Tibial nerve (tissue), 4 donors: ENCODE measurements around the gene TAF4B. TPM values are rescaled to one million over a fixed set of nuclear protein-coding genes. Genes with fewer than 3 reads are reported as not detected.

Source experiments
- DNase-seq, 2 donors: peaks; one replicate each; pipeline ENCODE4 v3.0.0-alpha.2; 2019; ENCODE audit warnings: low spot score in 2 of 2
- H3K27ac ChIP-seq, 4 donors: fragments of 200-600 bp; sonication (generic) in 3 of 4; one replicate each; pipeline ENCODE4 v1.5.1; 2017 to 2019; ENCODE audit warnings: mild to moderate bottlenecking in 1 of 4
- H3K27me3 ChIP-seq, 2 donors: fragments of 200-600 bp; sonication (generic) in 1 of 2; one replicate each; pipeline versions ENCODE4 v1.5.1 to v1.6.0; 2017 to 2019
- H3K36me3 ChIP-seq, 3 donors: fragments of 200-600 bp; sonication (generic); one replicate each; pipeline ENCODE4 v1.5.1; 2018 to 2019
- H3K4me1 ChIP-seq, 4 donors: fragments of 200-600 bp; sonication (generic) in 3 of 4; one replicate each; pipeline ENCODE4 v1.5.1; 2017 to 2019
- H3K4me3 ChIP-seq, 4 donors: fragments of 200-600 bp; sonication (generic) in 3 of 4; one replicate each; pipeline ENCODE4 v1.5.1; 2017 to 2019; ENCODE audit warnings: mild to moderate bottlenecking in 1 of 4, moderate library complexity in 1 of 4
- H3K9me3 ChIP-seq, 4 donors: fragments of 200-600 bp; sonication (generic) in 3 of 4; one replicate each; pipeline ENCODE4 v1.5.1; 2017 to 2019
- EP300 ChIP-seq, 2 donors: sonication (generic); formaldehyde crosslinking; IDR thresholded peaks; one replicate each; pipeline ENCODE4 v1.6.1; 2017; ENCODE audit warnings: antibody characterized with exemption in 2 of 2, mild to moderate bottlenecking in 1 of 2
- POLR2A ChIP-seq, 2 donors: fragments of 450-650 bp; IDR thresholded peaks; one replicate each; pipeline ENCODE4 v1.6.1; 2017; ENCODE audit warnings: antibody characterized with exemption in 2 of 2, mild to moderate bottlenecking in 2 of 2, moderate library complexity in 2 of 2
- WGBS, 2 donors: methylation state at CpG; one replicate each; pipeline ENCODE4 v1.1.5; 2018; 5-methylcytosine and 5-hydroxymethylcytosine counted together
- total RNA-seq, 4 donors: library from RNA; depleted of rRNA; stranded (reverse); fragments of >200 nt; gene quantifications; one replicate each; pipeline ENCODE4 v1.1.0, GENCODE V29; 2016
- TF ChIP-seq, protein P1 (sequence below), 5 experiments: fragments of 200-600 bp in 3 of 5; fragments of 450-650 bp in 2 of 5; sonication (generic) in 3 of 5; IDR thresholded peaks; one replicate each; pipeline ENCODE4 v1.5.1; 2016 to 2019; ENCODE audit warnings: antibody characterized with exemption in 5 of 5, mild to moderate bottlenecking in 3 of 5, moderate library complexity in 2 of 5

The TAF4B gene
- total RNA-seq, 4 donors from 2014 or later: 13.7 to 25.5 (median 17.2) TPM

DNA sequence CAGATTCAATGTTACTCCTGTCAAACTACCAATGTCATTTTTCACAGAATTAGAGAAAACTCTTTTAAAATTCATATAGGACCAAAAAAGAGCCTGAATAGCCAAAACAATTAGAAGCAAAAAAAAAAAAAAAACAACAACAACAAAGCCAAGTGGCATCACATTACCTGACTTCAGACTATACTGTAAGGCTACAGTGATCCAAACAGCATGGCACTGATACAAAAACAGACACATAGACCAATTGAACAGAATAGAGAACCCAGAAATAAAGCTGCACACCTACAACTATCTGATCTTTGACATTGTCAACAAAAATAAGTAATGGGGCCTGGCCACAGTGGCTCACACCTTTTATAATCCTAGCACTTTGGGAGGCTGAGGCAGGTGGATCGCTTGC lies 53.2 kb downstream of the TAF4B start:
- no peak overlapping the region for H3K27ac ChIP-seq
- no peak overlapping the region for H3K4me3 ChIP-seq
- no peak for TF ChIP-seq POLR2A (IDR thresholded peaks at IDR 0.05)
- no peak for TF ChIP-seq EP300 (IDR thresholded peaks at IDR 0.05)
- TF ChIP-seq, protein P1, sequence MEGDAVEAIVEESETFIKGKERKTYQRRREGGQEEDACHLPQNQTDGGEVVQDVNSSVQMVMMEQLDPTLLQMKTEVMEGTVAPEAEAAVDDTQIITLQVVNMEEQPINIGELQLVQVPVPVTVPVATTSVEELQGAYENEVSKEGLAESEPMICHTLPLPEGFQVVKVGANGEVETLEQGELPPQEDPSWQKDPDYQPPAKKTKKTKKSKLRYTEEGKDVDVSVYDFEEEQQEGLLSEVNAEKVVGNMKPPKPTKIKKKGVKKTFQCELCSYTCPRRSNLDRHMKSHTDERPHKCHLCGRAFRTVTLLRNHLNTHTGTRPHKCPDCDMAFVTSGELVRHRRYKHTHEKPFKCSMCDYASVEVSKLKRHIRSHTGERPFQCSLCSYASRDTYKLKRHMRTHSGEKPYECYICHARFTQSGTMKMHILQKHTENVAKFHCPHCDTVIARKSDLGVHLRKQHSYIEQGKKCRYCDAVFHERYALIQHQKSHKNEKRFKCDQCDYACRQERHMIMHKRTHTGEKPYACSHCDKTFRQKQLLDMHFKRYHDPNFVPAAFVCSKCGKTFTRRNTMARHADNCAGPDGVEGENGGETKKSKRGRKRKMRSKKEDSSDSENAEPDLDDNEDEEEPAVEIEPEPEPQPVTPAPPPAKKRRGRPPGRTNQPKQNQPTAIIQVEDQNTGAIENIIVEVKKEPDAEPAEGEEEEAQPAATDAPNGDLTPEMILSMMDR (IDR thresholded peaks at IDR 0.05): no peak
- no peak for DNase-seq
- H3K9me3 ChIP-seq: peaks cover 0 to 19% (median 3%) of the 10 kb centered on the region in 4 donors
- no peaks in the 10 kb centered on the region for H3K4me1 ChIP-seq
- H3K36me3 ChIP-seq: peaks cover 0 to 84% (median 0%) of the 10 kb centered on the region in 3 donors
- 96 to 100% methylated on average over 1 of the region's 1 CpG for WGBS, 2 donors
- H3K27me3 ChIP-seq: no peaks in the 10 kb centered on the region

DNA sequence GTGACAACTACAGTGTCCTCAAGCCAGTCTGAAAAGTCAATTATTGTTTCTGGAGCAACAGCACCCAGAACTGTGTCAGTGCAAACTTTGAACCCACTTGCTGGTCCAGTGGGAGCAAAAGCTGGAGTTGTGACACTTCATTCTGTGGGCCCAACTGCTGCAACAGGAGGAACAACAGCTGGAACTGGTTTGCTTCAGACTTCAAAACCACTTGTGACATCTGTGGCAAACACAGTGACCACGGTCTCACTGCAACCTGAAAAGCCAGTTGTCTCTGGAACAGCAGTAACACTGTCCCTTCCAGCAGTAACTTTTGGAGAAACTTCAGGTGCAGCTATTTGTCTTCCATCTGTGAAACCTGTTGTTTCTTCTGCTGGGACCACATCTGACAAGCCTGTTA lies 59.8 kb downstream of the TAF4B start:
- Histone ChIP-seq H3K27ac (no peak overlapping the region), H3K4me1 (no peaks in the 10 kb centered on the region), H3K4me3 (no peak overlapping the region), H3K36me3 (peaks cover 0 to 48% (median 0%) of the 10 kb centered on the region in 3 donors), H3K27me3 (no peaks in the 10 kb centered on the region), H3K9me3 (peaks cover 0 to 8% (median 0%) of the 10 kb centered on the region in 4 donors)
- 46 to 92% methylated on average over 1 of the region's 1 CpG for WGBS, 2 donors
- TF ChIP-seq, protein P1 (IDR thresholded peaks at IDR 0.05): no peak
- TF ChIP-seq EP300 (IDR thresholded peaks at IDR 0.05): no peak
- no peak for TF ChIP-seq POLR2A (IDR thresholded peaks at IDR 0.05)
- DNase-seq: no peak

DNA sequence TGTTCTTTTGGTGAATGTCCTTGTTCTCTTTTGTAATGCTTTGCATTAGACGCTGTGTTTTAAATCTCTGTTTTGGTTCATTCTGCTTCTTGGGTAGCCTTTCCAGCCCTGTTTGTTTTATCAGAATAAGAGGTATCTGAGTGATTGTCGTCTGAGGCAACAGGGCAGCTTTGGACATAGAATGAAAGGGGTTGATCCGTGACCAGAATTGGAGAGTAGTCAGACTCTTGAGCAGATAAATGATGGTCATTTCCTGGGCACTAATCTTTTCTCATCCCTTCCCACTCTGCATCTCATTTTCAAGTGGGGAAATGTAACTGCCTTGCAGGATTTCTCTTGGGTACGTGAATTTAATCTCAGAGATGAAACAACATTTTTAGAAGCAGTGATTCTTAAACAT lies 61.4 kb downstream of the TAF4B start:
- WGBS, 2 donors: 80 to 82% methylated on average over 4 of the region's 4 CpGs
- Histone ChIP-seq H3K4me3 (no peak overlapping the region), H3K27me3 (no peaks in the 10 kb centered on the region), H3K9me3 (peaks cover 0 to 8% (median 0%) of the 10 kb centered on the region in 4 donors), H3K4me1 (no peaks in the 10 kb centered on the region), H3K36me3 (peaks cover 0 to 41% (median 0%) of the 10 kb centered on the region in 3 donors), H3K27ac (no peak overlapping the region)
- DNase-seq: no peak
- TF ChIP-seq POLR2A (IDR thresholded peaks at IDR 0.05) (no peak), EP300 (IDR thresholded peaks at IDR 0.05) (no peak)
- TF ChIP-seq, protein P1 (IDR thresholded peaks at IDR 0.05): no peak

DNA sequence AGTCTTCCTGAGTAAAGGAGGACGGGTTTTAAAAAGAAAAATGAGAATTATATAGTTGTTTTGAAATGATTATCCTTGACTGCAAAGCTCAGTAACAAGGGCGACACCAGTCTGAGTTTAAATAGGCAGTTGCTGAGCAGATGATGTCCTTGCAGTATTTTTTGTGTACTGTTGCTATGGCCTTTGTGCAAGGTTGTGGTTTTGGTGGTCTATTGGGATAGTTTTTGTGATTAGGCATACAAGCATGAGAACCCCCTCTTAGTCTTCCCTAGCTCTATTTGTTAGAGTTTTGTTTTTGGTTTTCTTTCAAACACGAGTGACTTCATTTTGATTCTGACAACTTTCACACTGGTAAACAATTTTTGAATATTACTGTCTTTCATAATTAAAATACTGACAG lies 64.1 kb downstream of the TAF4B start:
- no peak for DNase-seq
- H3K36me3 ChIP-seq: peaks cover 0 to 24% (median 0%) of the 10 kb centered on the region in 3 donors
- 80 to 87% methylated on average over 3 of the region's 3 CpGs for WGBS, 2 donors

DNA sequence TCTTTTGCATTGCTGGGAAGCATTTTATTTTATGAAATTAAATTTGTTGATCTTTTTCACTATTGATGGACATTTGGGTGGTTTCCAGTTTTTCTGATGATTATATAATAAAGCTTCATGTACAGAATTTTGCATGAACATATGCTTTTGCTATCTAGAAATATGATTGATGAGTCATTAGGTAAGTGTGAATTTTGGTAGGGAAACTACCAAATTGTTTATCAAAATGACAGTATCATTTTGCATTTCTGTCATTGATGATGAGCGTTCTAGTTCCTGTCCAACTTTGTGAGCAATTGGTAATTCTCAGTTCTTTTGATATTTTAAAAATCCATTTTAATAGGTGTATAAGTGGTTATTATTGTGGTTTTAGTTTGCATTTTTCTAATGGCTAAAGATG lies 67.7 kb downstream of the TAF4B start:
- no peaks in the 10 kb centered on the region for H3K27me3 ChIP-seq
- no peak overlapping the region for H3K4me3 ChIP-seq
- H3K36me3 ChIP-seq: peaks cover 0 to 9% (median 0%) of the 10 kb centered on the region in 3 donors
- no peak for DNase-seq
- 95% methylated on average over 1 of the region's 1 CpG for WGBS, 2 donors
- H3K4me1 ChIP-seq: no peaks in the 10 kb centered on the region
- TF ChIP-seq POLR2A (IDR thresholded peaks at IDR 0.05): no peak
- TF ChIP-seq, protein P1 (IDR thresholded peaks at IDR 0.05): no peak
- TF ChIP-seq EP300 (IDR thresholded peaks at IDR 0.05): no peak
- H3K9me3 ChIP-seq: no peaks in the 10 kb centered on the region
- no peak overlapping the region for H3K27ac ChIP-seq

More for the DNA sequence above, 64.1 kb downstream of the TAF4B start:
- Histone ChIP-seq H3K27me3 (no peaks in the 10 kb centered on the region), H3K9me3 (no peaks in the 10 kb centered on the region), H3K4me1 (no peaks in the 10 kb centered on the region), H3K27ac (no peak overlapping the region), H3K4me3 (no peak overlapping the region)
- no peak for TF ChIP-seq EP300 (IDR thresholded peaks at IDR 0.05)
- TF ChIP-seq, protein P1 (IDR thresholded peaks at IDR 0.05): no peak
- no peak for TF ChIP-seq POLR2A (IDR thresholded peaks at IDR 0.05)
